NCI-H146 (cell line): Measurements from ENCODE around the gene CDR2.
"Not testable (repeated sequence)": the region's sequence is repeated elsewhere in the genome, so short reads cannot be mapped to it uniquely, and the experiment has no call there.

Source experiments
- DNase-seq: peaks from one replicate; lab custom pipeline; 2025; lab: John Stamatoyannopoulos, UW

CDR2 gene

DNA sequence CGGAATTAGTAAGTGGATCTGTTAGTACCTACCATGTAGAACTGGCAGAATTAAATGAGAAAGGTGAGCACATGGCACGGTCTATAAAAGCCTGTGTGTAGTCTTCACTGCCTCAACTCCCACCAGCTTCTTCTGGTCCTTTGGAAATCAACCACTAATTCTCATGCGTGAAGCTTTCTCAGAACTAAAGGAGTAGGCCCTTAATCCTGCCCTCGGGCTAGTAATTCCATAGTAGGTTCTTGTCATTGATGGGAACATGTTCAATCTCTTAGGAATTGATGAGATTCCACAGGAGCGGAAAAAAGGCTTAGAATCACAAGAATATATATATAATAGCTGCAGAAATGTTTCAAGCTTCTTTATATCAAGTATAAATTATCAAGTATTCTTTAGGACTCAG is 21.7 kb downstream of the CDR2 start:
- DNase-seq: no peak

DNA sequence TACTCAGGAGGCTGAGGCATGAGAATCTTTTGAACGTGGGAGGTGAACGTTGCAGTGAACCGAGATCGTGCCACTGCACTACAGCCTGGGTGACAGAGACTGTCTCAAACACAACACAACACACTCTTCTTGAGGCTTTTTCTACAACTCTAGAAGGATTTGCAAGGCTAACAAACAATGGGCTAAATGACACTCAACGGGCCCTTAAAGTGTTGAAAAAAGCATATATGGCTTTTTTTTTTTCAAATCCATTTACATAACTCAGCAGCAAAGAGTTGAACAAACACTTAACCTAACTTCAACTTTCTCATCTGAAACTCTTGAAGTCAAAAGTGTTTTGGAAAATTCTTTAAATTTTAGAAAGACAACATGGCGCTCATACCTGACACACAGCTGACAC is 22.3 kb downstream of the CDR2 start:
- no peak for DNase-seq

- not testable (repeated sequence) for DNase-seq
Observed at GRCh38 chr16:22351017-22351416, 23.4 kb downstream of the CDR2 start.

DNA sequence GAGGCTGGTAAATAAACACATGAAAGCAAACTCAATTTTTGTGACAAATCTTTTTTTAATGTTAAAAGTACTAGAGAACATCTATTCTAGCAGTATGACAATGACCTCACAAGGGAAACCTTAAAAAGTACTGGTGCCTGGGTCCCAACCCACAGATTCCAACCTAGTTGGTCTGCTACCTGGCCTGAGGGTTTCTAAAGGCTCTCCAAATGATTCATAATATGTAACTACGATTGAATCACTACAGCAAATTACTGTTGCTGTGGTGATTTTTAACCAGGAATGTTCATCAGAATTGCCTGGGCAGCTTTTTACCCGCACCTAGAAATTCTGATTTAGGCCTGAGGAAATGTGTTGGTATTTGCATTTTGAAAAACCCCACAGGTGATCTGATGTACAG is 26.1 kb downstream of the CDR2 start:
- no peak for DNase-seq

GRCh38 chr16:22347100-22347820 is 27.2 kb downstream of the CDR2 start:
- no peak for DNase-seq

- DNase-seq: no peak
Observed at GRCh38 chr16:22346483-22346882, 27.9 kb downstream of the CDR2 start.

- DNase-seq: no peak
Observed at GRCh38 chr16:22342082-22342481, 32.3 kb downstream of the CDR2 start.

- no peak for DNase-seq
Observed at GRCh38 chr16:22340945-22341344, 33.5 kb downstream of the CDR2 start.

DNA sequence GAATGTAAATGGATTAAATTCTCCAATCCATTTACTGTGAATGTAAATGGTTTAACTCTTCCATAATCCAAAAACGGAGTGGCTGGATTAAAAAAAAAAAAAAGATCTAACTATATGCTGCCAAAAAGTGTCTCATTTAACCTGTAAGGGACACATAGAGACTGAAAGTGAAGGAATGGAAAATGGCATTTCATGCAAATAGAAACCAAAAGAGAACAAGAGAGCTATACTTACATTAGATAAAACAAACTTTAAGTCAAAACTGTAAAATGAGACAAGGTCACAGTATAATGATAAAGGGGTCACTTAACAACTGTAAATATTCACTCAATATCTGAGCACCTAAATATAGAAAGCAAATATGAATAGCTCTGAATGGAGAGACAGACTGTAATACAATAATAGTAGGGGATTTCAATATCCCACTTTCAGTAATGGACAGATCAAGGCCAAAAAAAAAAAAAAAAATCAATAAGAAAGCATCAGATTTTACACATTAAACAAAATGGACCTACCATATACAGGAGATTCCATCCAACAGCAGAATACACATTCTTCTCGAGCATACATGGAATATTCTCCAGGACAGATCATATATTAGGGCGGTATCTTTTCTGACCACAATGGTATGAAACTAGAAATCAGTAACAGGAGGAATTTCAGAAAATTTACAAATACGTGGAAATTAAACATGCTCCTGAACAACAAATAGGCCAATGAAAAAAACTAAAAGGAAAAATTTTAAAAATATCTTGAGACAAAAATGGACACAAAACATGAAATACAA is 36.4 kb downstream of the CDR2 start:
- DNase-seq: no peak

DNA sequence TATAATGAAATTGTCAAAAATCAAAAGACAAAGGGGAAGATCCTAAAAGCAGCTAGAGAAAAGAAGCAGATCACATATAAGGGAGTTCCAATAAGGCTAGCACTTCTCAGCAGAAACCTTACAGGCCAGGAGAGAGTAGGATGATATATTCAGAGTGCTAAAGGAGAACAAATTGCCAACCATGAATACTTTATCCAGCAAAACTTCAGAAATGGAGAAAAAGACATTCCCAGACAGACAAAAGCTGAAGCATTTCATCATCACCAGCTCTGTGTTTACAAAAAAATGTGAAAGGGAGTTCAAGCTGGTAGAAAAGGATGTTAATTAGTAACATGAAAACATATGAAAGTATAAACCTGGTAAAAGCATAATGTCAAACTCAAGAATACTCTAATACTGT is 37.4 kb downstream of the CDR2 start:
- DNase-seq: no peak

DNA sequence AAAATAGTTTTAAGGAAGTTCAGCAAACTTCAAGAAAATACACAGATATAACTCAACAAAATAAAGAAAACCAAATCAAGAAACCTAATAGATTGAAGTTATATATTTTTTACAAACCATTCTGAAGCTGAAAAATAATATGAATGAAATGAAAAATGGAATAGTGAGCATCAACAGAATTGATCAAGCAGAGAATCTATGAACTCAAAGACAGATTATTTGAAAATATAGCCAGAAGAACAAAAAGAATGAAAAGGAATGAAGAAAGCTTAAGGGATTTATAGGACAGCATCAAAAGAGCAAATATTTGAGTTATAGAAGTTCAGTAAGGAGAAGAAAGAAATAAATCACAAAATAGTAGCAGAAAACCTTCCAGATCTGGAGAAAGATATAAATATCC is 37.8 kb downstream of the CDR2 start:
- no peak for DNase-seq

GRCh38 chr16:22335668-22336246 is 38.7 kb downstream of the CDR2 start:
- no peak for DNase-seq

DNA sequence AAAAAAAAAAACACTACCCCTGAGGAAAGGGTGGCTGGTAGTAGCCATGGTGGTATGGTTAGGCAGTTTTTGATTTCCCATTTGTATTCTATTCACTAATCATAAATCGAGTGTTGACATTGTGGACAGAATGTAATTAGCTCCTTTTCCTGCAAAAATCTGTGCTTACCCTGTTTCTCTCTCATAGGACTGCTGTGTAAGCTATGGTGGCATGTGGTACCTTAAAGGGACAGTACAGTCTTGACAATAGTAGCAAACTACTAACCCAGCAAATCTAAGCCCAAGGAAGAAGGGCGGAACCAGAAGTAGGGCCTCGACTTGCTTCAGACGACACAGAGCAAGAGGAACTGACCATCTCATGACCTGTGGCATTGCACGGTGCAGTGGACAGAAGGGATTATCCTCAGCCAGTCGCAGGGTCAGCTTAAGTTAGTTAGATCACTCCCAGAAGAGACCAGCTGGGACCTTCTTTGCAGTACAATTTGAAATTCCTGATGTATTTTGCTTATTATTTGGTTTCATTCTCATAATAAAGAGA is 40.9 kb downstream of the CDR2 start:
- no peak for DNase-seq

DNA sequence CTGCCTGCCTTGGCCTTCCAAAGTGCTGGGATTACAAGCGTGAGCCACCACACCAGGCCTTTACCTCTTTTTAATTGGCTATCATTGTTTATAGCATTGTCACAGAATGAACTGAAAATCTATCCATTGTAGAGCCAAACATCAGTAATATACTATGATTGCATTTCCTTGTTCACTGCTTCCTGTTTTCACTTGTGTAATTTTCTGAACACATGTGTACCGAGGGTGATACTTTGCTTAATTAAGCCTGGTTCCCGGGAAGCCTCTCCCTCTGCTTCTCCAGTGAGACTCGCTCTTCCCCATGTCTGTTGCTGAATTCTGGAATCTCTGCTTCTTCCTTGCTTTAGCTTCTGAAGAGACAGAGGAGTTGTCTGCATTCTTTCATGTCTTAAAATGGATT is 44.1 kb downstream of the CDR2 start:
- DNase-seq: no peak

- DNase-seq: no peak
Observed at GRCh38 chr16:22329199-22329695, 45.2 kb downstream of the CDR2 start.

- no peak for DNase-seq
Observed at GRCh38 chr16:22328081-22328725, 46.2 kb downstream of the CDR2 start.

GRCh38 chr16:22327446-22327775 is 47.0 kb downstream of the CDR2 start:
- DNase-seq: no peak

DNA sequence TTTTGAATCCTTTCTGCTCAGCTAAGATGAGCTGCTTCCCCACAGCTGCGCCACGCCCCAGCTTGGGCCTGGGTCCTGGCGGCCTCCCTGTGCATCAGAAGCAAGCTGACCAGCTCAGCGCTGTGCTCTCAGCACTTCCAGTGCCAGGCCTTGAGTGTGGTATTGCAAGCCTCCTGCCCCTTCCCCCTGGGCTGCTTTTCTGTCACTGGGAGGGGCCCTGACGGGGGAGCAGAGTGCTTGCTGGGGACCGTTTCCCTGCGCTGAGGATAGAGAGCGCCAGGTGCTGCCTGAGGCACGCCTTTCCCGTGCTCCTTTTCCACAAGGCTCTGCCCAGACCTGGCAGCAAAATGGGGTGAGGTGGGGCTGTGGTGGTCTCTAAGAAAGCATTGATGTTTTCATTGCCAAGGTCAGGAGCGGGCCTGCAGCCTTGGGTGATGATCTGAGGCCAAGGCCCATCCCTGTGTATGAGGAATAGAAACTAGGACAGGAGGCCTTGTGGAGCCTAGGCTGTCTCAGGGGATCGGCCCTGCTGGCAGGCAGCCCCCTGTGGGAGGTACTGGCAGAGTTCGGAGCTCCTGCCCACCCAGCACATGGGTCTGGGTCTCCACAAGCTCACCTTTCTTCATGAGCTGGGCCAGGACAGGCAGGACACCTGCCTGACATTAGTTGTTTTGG is 47.5 kb downstream of the CDR2 start:
- no peak for DNase-seq

GRCh38 chr16:22326369-22326652 is 48.1 kb downstream of the CDR2 start:
- DNase-seq: no peak

DNA sequence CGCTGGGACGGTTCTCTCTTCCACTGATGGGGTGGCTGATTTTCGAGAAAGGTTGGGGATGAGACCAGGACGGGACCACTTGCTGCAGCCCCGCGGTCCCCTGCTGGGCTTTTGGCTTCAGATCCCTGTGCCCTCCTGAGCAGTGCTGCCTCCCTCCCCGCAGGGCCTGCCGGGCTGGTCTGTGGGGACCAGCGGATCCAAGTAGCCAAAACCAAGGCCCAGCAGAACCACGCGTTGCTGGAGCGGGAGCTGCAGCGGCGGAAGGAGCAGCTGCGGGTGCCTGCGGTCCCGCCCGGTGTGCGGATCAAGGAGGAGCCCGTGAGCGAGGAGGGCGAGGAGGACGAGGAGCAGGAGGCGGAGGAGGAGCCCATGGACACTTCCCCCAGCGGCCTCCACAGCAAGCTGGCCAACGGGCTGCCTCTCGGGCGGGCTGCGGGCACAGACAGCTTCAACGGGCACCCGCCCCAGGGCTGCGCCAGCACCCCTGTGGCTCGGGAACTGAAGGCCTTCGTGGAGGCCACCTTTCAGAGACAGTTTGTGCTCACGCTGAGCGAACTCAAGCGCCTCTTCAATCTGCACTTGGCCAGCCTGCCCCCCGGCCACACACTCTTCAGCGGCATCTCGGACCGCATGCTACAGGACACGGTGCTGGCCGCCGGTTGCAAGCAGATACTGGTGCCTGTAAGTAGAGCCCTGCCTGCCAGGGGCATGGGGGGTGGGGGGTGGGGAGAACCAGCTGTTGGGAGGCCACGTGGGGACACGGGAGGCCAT is 48.6 kb downstream of the CDR2 start:
- DNase-seq: no peak
